Activated B cell treated with CpG ODN at 0.5 μM for 24 hours (primary cell): ENCODE data around the gene FLVCR1. TPM values are rescaled to one million over a fixed set of nuclear protein-coding genes. Genes with fewer than 3 reads are reported as not detected.
"Not testable (repeated sequence)": the region's sequence is repeated elsewhere in the genome, so short reads cannot be mapped to it uniquely, and the experiment has no call there.

Experiments
- ATAC-seq: fragments of 200-7000 bp; cut with Tn5 transposase; one replicate; pipeline ENCODE4 v1.10.0; 2021; ENCODE audit warnings: low read depth, mild to moderate bottlenecking, moderate library complexity
- CTCF ChIA-PET: fragments of 350-600 bp; sonication (Branson Sonifier 250); formaldehyde crosslinking; loops from one replicate; lab custom pipeline; 2021; ENCODE audit warnings: antibody characterized with exemption; lab: Charles Lee
- POLR2A ChIA-PET: fragments of 350-600 bp; sonication (Branson Sonifier 250); formaldehyde crosslinking; loops from one replicate; lab custom pipeline; 2021; ENCODE audit warnings: antibody characterized with exemption; lab: Charles Lee
- DNase-seq: peaks from one replicate; pipeline ENCODE4 v3.0.0; 2022
- H3K27ac Mint-ChIP-seq: one replicate; pipeline ENCODE4 v1.8.0; 2020; ENCODE audit warnings: mixed read lengths
- H3K27me3 Mint-ChIP-seq: one replicate; pipeline ENCODE4 v1.8.0; 2021; ENCODE audit warnings: mixed read lengths
- H3K36me3 Mint-ChIP-seq: one replicate; pipeline ENCODE4 v1.8.0; 2021; ENCODE audit warnings: low read depth, mixed read lengths
- H3K4me1 Mint-ChIP-seq: one replicate; pipeline ENCODE4 v1.8.0; 2021; ENCODE audit warnings: mixed read lengths
- H3K4me3 Mint-ChIP-seq: one replicate; pipeline ENCODE4 v1.8.0; 2020; ENCODE audit warnings: mild to moderate bottlenecking, mixed read lengths
- H3K9me3 Mint-ChIP-seq: one replicate; pipeline ENCODE4 v1.8.0; 2020; ENCODE audit warnings: mixed read lengths
- intact Hi-C: fragments of 100-400 bp; cut with micrococcal nuclease; formaldehyde crosslinking; loops from one replicate; pipeline ENCODE4 v1.15.1; 2024
- total RNA-seq: library from RNA; stranded (reverse); gene quantifications from 2 replicates; pipeline ENCODE4 v1.2.3, GENCODE V29; 2022
- TF ChIP-seq, protein P1 (sequence below): fragments of 200-600 bp; IDR thresholded peaks from one replicate; pipeline ENCODE4 v1.8.0; 2022; ENCODE audit warnings: antibody characterized with exemption, mild to moderate bottlenecking

The FLVCR1 gene
- total RNA-seq, 1 donor from 2014 or later: 12.7 TPM

DNA sequence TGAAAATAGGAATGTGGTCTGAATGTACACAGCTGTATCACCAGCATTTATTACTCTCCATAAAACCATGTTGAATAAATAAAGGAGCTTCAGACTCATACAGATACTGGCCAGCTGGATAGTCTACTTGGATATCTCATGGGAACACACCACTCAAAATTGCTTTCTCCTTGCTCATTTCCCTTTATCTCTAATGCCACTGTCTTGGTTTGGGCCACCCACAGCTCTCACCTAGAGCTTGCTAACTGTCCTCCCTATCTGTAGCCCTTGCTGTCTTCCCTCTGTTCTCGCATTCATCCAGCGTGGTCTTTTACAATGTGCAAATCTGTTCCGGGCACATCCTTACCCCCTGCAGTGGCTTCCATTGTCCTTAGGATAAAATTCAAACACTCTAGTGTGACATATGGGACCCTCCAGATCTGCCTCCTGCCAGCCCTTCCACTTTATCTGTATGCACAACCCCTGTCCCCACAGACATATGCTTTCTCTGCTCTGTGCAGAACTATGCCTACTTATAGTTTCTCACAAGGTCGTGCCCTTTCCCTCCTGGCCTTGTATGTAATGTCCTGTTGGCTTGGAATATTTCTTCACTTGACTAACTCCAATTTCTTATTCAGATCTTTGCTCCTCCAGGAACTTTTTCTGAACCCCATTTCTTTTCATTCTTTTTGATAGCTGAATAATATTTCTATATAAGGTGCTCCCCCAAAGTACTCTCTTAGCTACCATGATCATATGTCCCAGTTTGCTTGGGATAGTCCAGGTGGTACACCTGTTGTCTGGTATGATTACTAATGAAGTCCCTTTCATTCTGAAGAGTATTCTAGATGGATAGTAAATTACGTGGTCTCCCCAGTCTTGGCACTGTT lies 2.9 kb downstream of the FLVCR1 start:
- intact Hi-C loops: no loop called here
- ChIA-PET CTCF (no interaction called here), POLR2A (interaction anchor here (0.5 kb wide), 1 partner anchor 84 kb away, joined by 3 read pairs; no protein-coding TSS in a partner anchor)
- Mint-ChIP-seq H3K27me3 (no peaks in the 10 kb centered on the region), H3K27ac (no peak overlapping the region), H3K4me1 (peaks cover 28% of the 10 kb centered on the region), H3K4me3 (no peak overlapping the region), H3K9me3 (no peaks in the 10 kb centered on the region), H3K36me3 (peaks cover 21% of the 10 kb centered on the region)
- ATAC-seq (no peak), DNase-seq (no peak)
- TF ChIP-seq, protein P1, sequence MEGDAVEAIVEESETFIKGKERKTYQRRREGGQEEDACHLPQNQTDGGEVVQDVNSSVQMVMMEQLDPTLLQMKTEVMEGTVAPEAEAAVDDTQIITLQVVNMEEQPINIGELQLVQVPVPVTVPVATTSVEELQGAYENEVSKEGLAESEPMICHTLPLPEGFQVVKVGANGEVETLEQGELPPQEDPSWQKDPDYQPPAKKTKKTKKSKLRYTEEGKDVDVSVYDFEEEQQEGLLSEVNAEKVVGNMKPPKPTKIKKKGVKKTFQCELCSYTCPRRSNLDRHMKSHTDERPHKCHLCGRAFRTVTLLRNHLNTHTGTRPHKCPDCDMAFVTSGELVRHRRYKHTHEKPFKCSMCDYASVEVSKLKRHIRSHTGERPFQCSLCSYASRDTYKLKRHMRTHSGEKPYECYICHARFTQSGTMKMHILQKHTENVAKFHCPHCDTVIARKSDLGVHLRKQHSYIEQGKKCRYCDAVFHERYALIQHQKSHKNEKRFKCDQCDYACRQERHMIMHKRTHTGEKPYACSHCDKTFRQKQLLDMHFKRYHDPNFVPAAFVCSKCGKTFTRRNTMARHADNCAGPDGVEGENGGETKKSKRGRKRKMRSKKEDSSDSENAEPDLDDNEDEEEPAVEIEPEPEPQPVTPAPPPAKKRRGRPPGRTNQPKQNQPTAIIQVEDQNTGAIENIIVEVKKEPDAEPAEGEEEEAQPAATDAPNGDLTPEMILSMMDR: no peak

DNA sequence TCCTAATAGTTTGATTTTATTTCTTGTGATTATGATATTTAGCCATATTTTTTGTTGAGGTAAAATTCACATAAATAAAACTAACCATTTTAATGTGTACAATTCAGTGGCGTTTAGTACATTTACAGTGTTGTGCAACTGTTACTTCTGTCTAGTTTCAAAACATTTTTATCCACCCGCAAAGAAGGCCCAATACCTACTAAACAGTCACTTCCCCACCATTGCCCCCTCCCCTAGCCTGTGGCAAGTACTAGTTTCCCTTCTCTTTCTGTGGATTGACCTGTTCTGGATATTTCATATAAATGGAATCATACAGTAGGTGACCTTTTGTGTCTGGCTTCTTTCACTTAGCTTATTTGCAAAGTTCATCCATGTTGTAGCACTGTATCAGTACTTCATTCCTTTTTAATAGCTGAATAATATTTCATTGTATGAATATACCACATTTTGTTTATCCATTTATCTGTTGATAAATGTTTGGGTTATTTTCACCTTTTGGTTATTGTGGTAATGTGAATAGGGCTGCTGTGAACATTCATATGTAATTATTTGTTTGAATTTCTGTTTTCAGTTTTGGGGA lies 4.1 kb downstream of the FLVCR1 start:
- H3K4me3 Mint-ChIP-seq: no peak overlapping the region
- peaks cover 22% of the 10 kb centered on the region for H3K4me1 Mint-ChIP-seq
- POLR2A ChIA-PET: interaction anchor here (0.9 kb wide), 1 partner anchor 43 kb away, joined by 3 read pairs; no protein-coding TSS in a partner anchor
- H3K36me3 Mint-ChIP-seq: peaks cover 31% of the 10 kb centered on the region
- H3K9me3 Mint-ChIP-seq: no peaks in the 10 kb centered on the region
- no peak overlapping the region for H3K27ac Mint-ChIP-seq
- intact Hi-C loops: no loop called here
- no peak for ATAC-seq
- TF ChIP-seq, protein P1: no peak
- no peaks in the 10 kb centered on the region for H3K27me3 Mint-ChIP-seq
- CTCF ChIA-PET: no interaction called here
- no peak for DNase-seq

DNA sequence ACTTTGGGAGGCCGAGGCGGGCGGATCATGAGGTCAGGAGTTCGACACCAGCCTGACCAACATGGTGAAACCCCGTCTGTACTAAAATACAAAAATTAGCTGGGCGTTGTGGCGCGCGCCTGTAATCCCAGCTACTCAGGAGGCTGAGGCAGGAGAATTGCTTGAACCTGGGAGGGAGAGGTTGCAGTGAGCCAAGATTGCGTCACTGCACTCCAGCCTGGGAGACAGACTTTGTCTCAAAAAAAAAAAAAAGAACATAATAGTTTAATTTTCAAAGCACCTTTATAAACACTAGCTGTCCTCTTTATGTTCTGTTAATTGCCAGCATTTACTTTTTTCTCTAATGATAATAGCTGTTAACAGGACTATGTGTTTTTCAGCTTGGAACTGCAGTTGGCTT lies 5.3 kb downstream of the FLVCR1 start:
- H3K4me3 Mint-ChIP-seq, ATAC-seq, H3K27me3 Mint-ChIP-seq, H3K27ac Mint-ChIP-seq, DNase-seq, intact Hi-C loops, CTCF ChIA-PET, H3K9me3 Mint-ChIP-seq: not testable (repeated sequence)
- Mint-ChIP-seq H3K36me3 (peaks cover 25% of the 10 kb centered on the region), H3K4me1 (peaks cover 14% of the 10 kb centered on the region)
- POLR2A ChIA-PET: interaction anchor here (0.7 kb wide), 1 partner anchor 298 kb away, joined by 3 read pairs; no protein-coding TSS in a partner anchor

DNA sequence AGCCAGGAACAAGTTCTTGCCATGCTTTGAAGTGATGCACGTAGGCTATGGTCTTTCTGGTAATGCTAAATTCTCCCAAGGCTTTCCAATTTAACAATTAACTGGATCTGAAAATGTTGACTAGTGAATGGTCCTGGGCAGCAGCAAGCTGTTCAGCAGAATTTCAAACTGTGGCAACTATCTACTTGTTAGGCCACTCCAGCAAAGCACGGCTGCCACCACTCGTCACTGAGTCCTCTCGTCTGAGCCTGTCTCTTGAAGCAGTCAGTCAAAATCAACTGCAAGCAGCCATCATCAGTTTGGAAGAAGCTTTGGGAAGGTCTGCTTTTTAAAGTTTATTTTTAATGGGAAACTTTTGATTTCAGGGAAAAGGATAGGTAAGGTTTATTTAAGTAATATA lies 6.1 kb downstream of the FLVCR1 start:
- Mint-ChIP-seq H3K4me1 (peaks cover 8% of the 10 kb centered on the region), H3K9me3 (no peaks in the 10 kb centered on the region), H3K27ac (no peak overlapping the region), H3K4me3 (no peak overlapping the region), H3K36me3 (peaks cover 28% of the 10 kb centered on the region), H3K27me3 (no peaks in the 10 kb centered on the region)
- intact Hi-C loops: no loop called here
- TF ChIP-seq, protein P1: no peak
- ChIA-PET POLR2A (interaction anchor here (0.7 kb wide), 1 partner anchor 32 kb away, joined by 3 read pairs; no protein-coding TSS in a partner anchor), CTCF (interaction anchor here (0.7 kb wide), 1 partner anchor 387 kb away, joined by 3 read pairs; no protein-coding TSS in a partner anchor)
- DNase-seq (no peak), ATAC-seq (no peak)

DNA sequence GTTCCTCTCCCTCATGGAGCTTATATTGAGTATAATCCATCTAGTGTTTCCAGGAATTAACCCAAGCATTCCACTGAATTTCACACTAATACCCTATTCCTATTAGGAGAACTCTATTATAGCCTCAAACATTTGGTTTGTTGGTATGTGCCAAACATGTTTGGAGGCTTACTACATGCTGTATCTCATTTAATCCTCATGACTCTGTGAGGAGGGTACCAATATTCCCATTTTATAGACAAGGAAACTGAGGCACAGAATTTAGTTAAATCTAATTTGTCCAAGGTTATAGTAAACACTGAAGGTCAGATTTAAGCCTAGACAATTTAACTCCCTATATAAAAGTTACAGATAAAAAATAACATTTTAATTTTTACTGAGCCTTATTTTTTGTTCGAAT lies 9.1 kb downstream of the FLVCR1 start:
- no peaks in the 10 kb centered on the region for H3K9me3 Mint-ChIP-seq
- POLR2A ChIA-PET: no interaction called here
- TF ChIP-seq, protein P1: no peak
- no peaks in the 10 kb centered on the region for H3K27me3 Mint-ChIP-seq
- DNase-seq (no peak), ATAC-seq (no peak)
- CTCF ChIA-PET: no interaction called here
- intact Hi-C loops: no loop called here
- no peak overlapping the region for H3K27ac Mint-ChIP-seq
- peaks cover 38% of the 10 kb centered on the region for H3K36me3 Mint-ChIP-seq
- H3K4me1 Mint-ChIP-seq: peaks cover 6% of the 10 kb centered on the region
- no peak overlapping the region for H3K4me3 Mint-ChIP-seq
